Fibroblast of lung (primary cell): ENCODE results near the gene FER. TPM values are rescaled to one million over a fixed set of nuclear protein-coding genes. Genes with fewer than 3 reads are reported as not detected.

ENCODE experiments used
- DNase-seq, 2 donors: peaks; one replicate each; pipeline versions ENCODE4 v3.0.0 to v3.0.0-alpha.2; 2010; ENCODE audit warnings: low read depth in 2 of 2
- H2AFZ ChIP-seq: 2 replicates; pipeline ENCODE4 v1.5.1; 2012; ENCODE audit warnings: low read length, control low read depth, inconsistent platforms
- H3K27ac ChIP-seq: 2 replicates; pipeline ENCODE4 v1.5.1; 2011; ENCODE audit warnings: low read length, control low read depth; ENCODE audit not compliant: insufficient read depth
- H3K27me3 ChIP-seq: 2 replicates; pipeline ENCODE4 v1.5.1; 2011; ENCODE audit warnings: mild to moderate bottlenecking, low read length; ENCODE audit not compliant: control insufficient read depth, insufficient read depth
- H3K36me3 ChIP-seq: 2 replicates; pipeline ENCODE4 v1.5.1; 2011; ENCODE audit warnings: low read length; ENCODE audit not compliant: control insufficient read depth, insufficient read depth
- H3K4me1 ChIP-seq: 2 replicates; pipeline ENCODE4 v1.5.1; 2011; ENCODE audit warnings: low read length; ENCODE audit not compliant: control insufficient read depth, insufficient read depth; ENCODE audit errors: extremely low read depth
- H3K4me2 ChIP-seq: 2 replicates; pipeline ENCODE4 v1.5.1; 2011; ENCODE audit warnings: low read length, control low read depth; ENCODE audit not compliant: insufficient read depth; ENCODE audit errors: extremely low read depth
- H3K4me3 ChIP-seq, 4 experiments: fragments of 200-600 bp in 1 of 4; sonication (generic) in 1 of 4; replicated peaks in 1 of 4; 2 replicates each; pipeline ENCODE4 v1.5.1; 2011 to 2016; ENCODE audit warnings: low read length in 4 of 4, low read depth in 3 of 4, mild to moderate bottlenecking in 3 of 4, control low read depth in 2 of 4, inconsistent platforms in 1 of 4, mixed read lengths in 1 of 4; ENCODE audit not compliant: insufficient read depth in 1 of 4; ENCODE audit errors: control extremely low read depth in 1 of 4
- H3K79me2 ChIP-seq: 2 replicates; pipeline ENCODE4 v1.5.1; 2012; ENCODE audit warnings: mild to moderate bottlenecking, low read length, inconsistent platforms; ENCODE audit not compliant: control insufficient read depth, insufficient read depth
- H3K9ac ChIP-seq: 2 replicates; pipeline ENCODE4 v1.5.1; 2011; ENCODE audit warnings: mild to moderate bottlenecking, low read length, control low read depth; ENCODE audit not compliant: insufficient read depth
- H3K9me3 ChIP-seq: 2 replicates; pipeline ENCODE4 v1.5.1; 2012; ENCODE audit warnings: low read depth, low read length; ENCODE audit not compliant: control insufficient read depth, insufficient read depth
- H4K20me1 ChIP-seq: 2 replicates; pipeline ENCODE4 v1.5.1; 2011; ENCODE audit warnings: low read length; ENCODE audit not compliant: control insufficient read depth, insufficient read depth; ENCODE audit errors: extremely low read depth
- CTCF ChIP-seq, 2 donors: IDR thresholded peaks in 1 of 2; conservative IDR thresholded peaks in 1 of 2; 1 replicate in 1 of 2; 2 replicates in 1 of 2; pipeline ENCODE4 v1.5.1; 2011 to 2012; ENCODE audit warnings: low read length in 2 of 2, control low read depth in 1 of 2, inconsistent platforms in 1 of 2, low read depth in 1 of 2, mild to moderate bottlenecking in 1 of 2
- EZH2 ChIP-seq: IDR thresholded peaks from 2 replicates; pipeline ENCODE4 v1.5.1; 2012; ENCODE audit warnings: low read length, control low read depth, mild to moderate bottlenecking; ENCODE audit errors: missing control alignments
- polyA plus RNA-seq, 2 donors: library from polyadenylated mRNA; depleted of rRNA in 1 of 2; stranded (reverse) in 1 of 2; unstranded in 1 of 2; fragments of >200 nt; gene quantifications; 2 replicates each; pipeline ENCODE4 v1.2.1, GENCODE V29; 2011 to 2012; ENCODE audit warnings: missing spikeins in 1 of 2
- total RNA-seq: library from RNA; depleted of rRNA; stranded (reverse); fragments of >200 nt; gene quantifications from 2 replicates; pipeline ENCODE4 v1.2.1, GENCODE V29; 2014

Gene FER
- total and polyA plus RNA-seq, 2 donors (not counting 1 experiment from before 2014, with no cell fraction given): 12.2 to 21.3 TPM

GRCh38 chr5:109196087-109196822 is 448.6 kb downstream of the FER start:
- H3K79me2 ChIP-seq: no peaks in the 10 kb centered on the region
- H3K9ac ChIP-seq: no peak overlapping the region
- H3K9me3 ChIP-seq: no peaks in the 10 kb centered on the region
- no peak overlapping the region for H3K4me3 ChIP-seq
- no peak overlapping the region for H3K4me2 ChIP-seq
- no peak for TF ChIP-seq EZH2
- no peak for TF ChIP-seq CTCF (conservative IDR thresholded peaks at IDR 0.05 in 1 of 2, IDR thresholded peaks at IDR 0.05 in 1 of 2; ENCODE audit: low read depth in 1 of 2, low read length in 2 of 2)
- H2AFZ ChIP-seq: no peak overlapping the region
- H4K20me1 ChIP-seq: no peaks in the 10 kb centered on the region
- no peaks in the 10 kb centered on the region for H3K36me3 ChIP-seq
- no peak for DNase-seq
- no peak overlapping the region for H3K27ac ChIP-seq
- no peaks in the 10 kb centered on the region for H3K27me3 ChIP-seq
- no peaks in the 10 kb centered on the region for H3K4me1 ChIP-seq

GRCh38 chr5:109196823-109197160 is 449.1 kb downstream of the FER start:
- Histone ChIP-seq H3K4me2 (no peak overlapping the region), H4K20me1 (no peaks in the 10 kb centered on the region), H2AFZ (no peak overlapping the region), H3K9ac (no peak overlapping the region), H3K9me3 (no peaks in the 10 kb centered on the region), H3K27ac (no peak overlapping the region), H3K27me3 (no peaks in the 10 kb centered on the region), H3K4me1 (no peaks in the 10 kb centered on the region), H3K79me2 (no peaks in the 10 kb centered on the region), H3K36me3 (no peaks in the 10 kb centered on the region), H3K4me3 (no peak overlapping the region)
- TF ChIP-seq EZH2 (no peak), CTCF (conservative IDR thresholded peaks at IDR 0.05 in 1 of 2, IDR thresholded peaks at IDR 0.05 in 1 of 2; ENCODE audit: low read depth in 1 of 2, low read length in 2 of 2) (no peak)
- DNase-seq: no peak

- Histone ChIP-seq H3K79me2 (no peaks in the 10 kb centered on the region), H3K4me3 (no peak overlapping the region), H3K4me2 (no peak overlapping the region), H3K27me3 (no peaks in the 10 kb centered on the region), H2AFZ (no peak overlapping the region), H3K9ac (no peak overlapping the region), H4K20me1 (no peaks in the 10 kb centered on the region), H3K9me3 (no peaks in the 10 kb centered on the region), H3K36me3 (no peaks in the 10 kb centered on the region), H3K4me1 (no peaks in the 10 kb centered on the region), H3K27ac (no peak overlapping the region)
- DNase-seq: no peak
- TF ChIP-seq CTCF (conservative IDR thresholded peaks at IDR 0.05 in 1 of 2, IDR thresholded peaks at IDR 0.05 in 1 of 2; ENCODE audit: low read depth in 1 of 2, low read length in 2 of 2): no peak
Observed at GRCh38 chr5:109199289-109199688, 451.6 kb downstream of the FER start.
